ENCODE results near the gene MYL3. TPM values are rescaled to one million over a fixed set of nuclear protein-coding genes. Genes with fewer than 3 reads are reported as not detected.

MYL3 gene
- total and polyA plus RNA-seq, 4 donors, result 1.9 to 4.1 (median 2.6) TPM

GRCh38 chr3:46874430-46874829 lies 11.2 kb upstream of the MYL3 start:
- Histone ChIP-seq H3K9ac (ENCODE audit: insufficient read depth in 1 of 2, low read length in 2 of 2) (no peak overlapping the region), H3K4me1 (ENCODE audit: control insufficient read depth in 5 of 5, insufficient read depth in 5 of 5, low read length in 5 of 5) (peaks cover 4 to 65% (median 21%) of the 10 kb centered on the region in 5 donors), H3K27me3 (ENCODE audit: control insufficient read depth in 3 of 3, insufficient read depth in 3 of 3, low read length in 2 of 3) (no peaks in the 10 kb centered on the region), H3K9me3 (ENCODE audit: control insufficient read depth in 4 of 4, insufficient read depth in 3 of 4, low read length in 3 of 4) (no peaks in the 10 kb centered on the region), H3K36me3 (ENCODE audit: control insufficient read depth in 4 of 4, insufficient read depth in 4 of 4, low read length in 4 of 4) (no peaks in the 10 kb centered on the region), H3K4me3 (no peak overlapping the region), H3K27ac (ENCODE audit: low read depth in 1 of 2, low read length in 1 of 2) (no peak overlapping the region)
- no peak for ATAC-seq (ENCODE audit: insufficient read depth, low FRiP score)
- 9 to 29% methylated on average over 18 of the region's 18 CpGs for WGBS, 2 donors
- DNase-seq, result peak; percentile 82 to 93 (median 85)
- no peak for TF ChIP-seq CTCF (IDR thresholded peaks at IDR 0.05; ENCODE audit: control extremely low read depth, extremely low read depth)

GRCh38 chr3:46873521-46873920 lies 10.3 kb upstream of the MYL3 start:
- H3K36me3 ChIP-seq (ENCODE audit: control insufficient read depth in 4 of 4, insufficient read depth in 4 of 4, low read length in 4 of 4), result no peaks in the 10 kb centered on the region
- ATAC-seq (ENCODE audit: insufficient read depth, low FRiP score), result no peak
- no peak overlapping the region for H3K9ac ChIP-seq (ENCODE audit: insufficient read depth in 1 of 2, low read length in 2 of 2)
- 43 to 63% methylated on average over 5 of the region's 5 CpGs for WGBS, 2 donors
- H3K4me1 ChIP-seq (ENCODE audit: control insufficient read depth in 5 of 5, insufficient read depth in 5 of 5, low read length in 5 of 5), result peaks cover 4 to 65% (median 24%) of the 10 kb centered on the region in 5 donors
- H3K9me3 ChIP-seq (ENCODE audit: control insufficient read depth in 4 of 4, insufficient read depth in 3 of 4, low read length in 3 of 4), result no peaks in the 10 kb centered on the region
- no peaks in the 10 kb centered on the region for H3K27me3 ChIP-seq (ENCODE audit: control insufficient read depth in 3 of 3, insufficient read depth in 3 of 3, low read length in 2 of 3)
- peak overlapping the region in 1 of 2 donors; percentile 6 for H3K27ac ChIP-seq (ENCODE audit: low read depth in 1 of 2, low read length in 1 of 2)
- no peak overlapping the region for H3K4me3 ChIP-seq
- DNase-seq, result no peak
- TF ChIP-seq CTCF (IDR thresholded peaks at IDR 0.05; ENCODE audit: control extremely low read depth, extremely low read depth), result no peak

GRCh38 chr3:46871222-46871621 lies 8.0 kb upstream of the MYL3 start:
- no peak for TF ChIP-seq CTCF (IDR thresholded peaks at IDR 0.05; ENCODE audit: control extremely low read depth, extremely low read depth)
- no peak overlapping the region for H3K4me3 ChIP-seq
- no peaks in the 10 kb centered on the region for H3K9me3 ChIP-seq (ENCODE audit: control insufficient read depth in 4 of 4, insufficient read depth in 3 of 4, low read length in 3 of 4)
- 68 to 74% methylated on average over 10 of the region's 10 CpGs for WGBS, 2 donors
- H3K9ac ChIP-seq (ENCODE audit: insufficient read depth in 1 of 2, low read length in 2 of 2), result no peak overlapping the region
- no peak overlapping the region for H3K27ac ChIP-seq (ENCODE audit: low read depth in 1 of 2, low read length in 1 of 2)
- ATAC-seq (ENCODE audit: insufficient read depth, low FRiP score) (no peak), DNase-seq (no peak)
- peaks cover 10 to 80% (median 34%) of the 10 kb centered on the region in 5 donors for H3K4me1 ChIP-seq (ENCODE audit: control insufficient read depth in 5 of 5, insufficient read depth in 5 of 5, low read length in 5 of 5)
- no peaks in the 10 kb centered on the region for H3K27me3 ChIP-seq (ENCODE audit: control insufficient read depth in 3 of 3, insufficient read depth in 3 of 3, low read length in 2 of 3)
- H3K36me3 ChIP-seq (ENCODE audit: control insufficient read depth in 4 of 4, insufficient read depth in 4 of 4, low read length in 4 of 4), result no peaks in the 10 kb centered on the region

GRCh38 chr3:46870651-46871050 lies 7.4 kb upstream of the MYL3 start:
- DNase-seq (no peak), ATAC-seq (ENCODE audit: insufficient read depth, low FRiP score) (no peak)
- Histone ChIP-seq H3K36me3 (ENCODE audit: control insufficient read depth in 4 of 4, insufficient read depth in 4 of 4, low read length in 4 of 4) (no peaks in the 10 kb centered on the region), H3K4me1 (ENCODE audit: control insufficient read depth in 5 of 5, insufficient read depth in 5 of 5, low read length in 5 of 5) (peaks cover 10 to 85% (median 35%) of the 10 kb centered on the region in 5 donors), H3K4me3 (no peak overlapping the region), H3K9ac (ENCODE audit: insufficient read depth in 1 of 2, low read length in 2 of 2) (no peak overlapping the region), H3K27ac (ENCODE audit: low read depth in 1 of 2, low read length in 1 of 2) (no peak overlapping the region), H3K27me3 (ENCODE audit: control insufficient read depth in 3 of 3, insufficient read depth in 3 of 3, low read length in 2 of 3) (no peaks in the 10 kb centered on the region), H3K9me3 (ENCODE audit: control insufficient read depth in 4 of 4, insufficient read depth in 3 of 4, low read length in 3 of 4) (no peaks in the 10 kb centered on the region)
- no peak for TF ChIP-seq CTCF (IDR thresholded peaks at IDR 0.05; ENCODE audit: control extremely low read depth, extremely low read depth)
- WGBS, 2 donors, result 92 to 94% methylated on average over 5 of the region's 5 CpGs
